Erythroblast (primary cell): ENCODE results near the gene SERPINA9.

ENCODE experiments used
- GATA1 ChIP-seq: IDR thresholded peaks from 2 replicates; pipeline ENCODE4 v1.6.1; 2011; ENCODE audit warnings: low read depth, mild to moderate bottlenecking, control low read depth, low read length, moderate library complexity
- POLR2A ChIP-seq: IDR thresholded peaks from 2 replicates; pipeline ENCODE4 v1.6.1; 2011; ENCODE audit warnings: mild to moderate bottlenecking, low read length

DNA sequence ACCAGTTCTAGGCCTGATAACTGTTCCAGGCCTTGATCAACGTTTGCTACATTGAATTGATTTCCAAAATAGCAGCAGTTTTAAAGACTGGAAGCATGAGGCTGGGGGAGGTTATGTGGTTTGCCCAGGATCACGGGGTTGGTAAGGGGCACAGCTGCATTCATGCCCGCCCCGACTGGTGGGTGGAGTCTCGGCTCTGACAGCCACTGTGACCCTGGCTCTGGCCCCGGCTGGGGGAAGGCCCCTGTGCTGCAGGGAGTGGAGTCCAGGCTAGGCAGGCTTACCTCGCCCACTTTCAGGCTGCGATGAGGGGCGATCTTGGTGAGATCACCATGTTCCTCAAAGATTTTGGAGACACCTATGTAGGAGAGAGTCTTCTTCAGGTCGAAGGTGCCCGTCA lies 13.3 kb upstream of the SERPINA9 start:
- TF ChIP-seq POLR2A (no peak), GATA1 (no peak)
